Mucosa of rectum (tissue), 2 donors: Measurements from ENCODE around the gene TNS1.
A peak's percentile ranks its signal among the peaks of the same experiment; 100 is the strongest.

Experiments
- H3K27ac ChIP-seq, 2 donors: one replicate each; pipeline ENCODE4 v1.7.0; 2013; ENCODE audit warnings: inconsistent platforms in 2 of 2, low read depth in 2 of 2, low read length in 2 of 2
- H3K27me3 ChIP-seq, 2 donors: one replicate each; pipeline ENCODE4 v1.7.0; 2013; ENCODE audit warnings: low read length in 2 of 2; ENCODE audit not compliant: control insufficient read depth in 2 of 2, insufficient read depth in 2 of 2
- H3K36me3 ChIP-seq, 2 donors: one replicate each; pipeline ENCODE4 v1.7.0; 2013; ENCODE audit warnings: low read length in 2 of 2; ENCODE audit not compliant: control insufficient read depth in 2 of 2, insufficient read depth in 2 of 2
- H3K4me1 ChIP-seq, 2 donors: one replicate each; pipeline ENCODE4 v1.7.0; 2013; ENCODE audit warnings: low read length in 2 of 2, mild to moderate bottlenecking in 1 of 2; ENCODE audit not compliant: control insufficient read depth in 2 of 2, insufficient read depth in 2 of 2
- H3K4me3 ChIP-seq, 2 donors: one replicate each; pipeline ENCODE4 v1.7.0; 2013; ENCODE audit warnings: low read length in 2 of 2
- H3K9ac ChIP-seq, 2 donors: one replicate each; pipeline ENCODE4 v1.7.0; 2013; ENCODE audit warnings: low read length in 2 of 2, low read depth in 1 of 2, mild to moderate bottlenecking in 1 of 2
- H3K9me3 ChIP-seq, 2 donors: one replicate each; pipeline ENCODE4 v1.7.0; 2013; ENCODE audit warnings: low read length in 2 of 2; ENCODE audit not compliant: control insufficient read depth in 2 of 2
- donor health status: healthy.
- donor health status: Normal muscosa, but diverticular disease.

The TNS1 gene

GRCh38 chr2:217930761-217931563, 71.8 kb downstream of the TNS1 start:
- Histone ChIP-seq H3K27ac (peak overlapping the region; percentile 71), H3K36me3 (no peaks in the 10 kb centered on the region), H3K4me3 (no peak overlapping the region), H3K27me3 (no peaks in the 10 kb centered on the region), H3K4me1 (peaks cover 40 to 46% of the 10 kb centered on the region in 2 donors), H3K9me3 (no peaks in the 10 kb centered on the region), H3K9ac (peak overlapping the region in 1 of 2 donors; percentile 12)

GRCh38 chr2:217929757-217930707, 72.8 kb downstream of the TNS1 start:
- H3K27me3 ChIP-seq: no peaks in the 10 kb centered on the region
- no peaks in the 10 kb centered on the region for H3K9me3 ChIP-seq
- peaks cover 39 to 46% of the 10 kb centered on the region in 2 donors for H3K4me1 ChIP-seq
- no peak overlapping the region for H3K4me3 ChIP-seq
- peak overlapping the region in 1 of 2 donors; percentile 12 for H3K9ac ChIP-seq
- peak overlapping the region; percentile 71 for H3K27ac ChIP-seq
- no peaks in the 10 kb centered on the region for H3K36me3 ChIP-seq

- no peaks in the 10 kb centered on the region for H3K36me3 ChIP-seq
- no peak overlapping the region for H3K9ac ChIP-seq
- H3K4me3 ChIP-seq: no peak overlapping the region
- H3K9me3 ChIP-seq: no peaks in the 10 kb centered on the region
- H3K27ac ChIP-seq: peak overlapping the region; percentile 71 to 83
- H3K4me1 ChIP-seq: peaks cover 39 to 45% of the 10 kb centered on the region in 2 donors
- no peaks in the 10 kb centered on the region for H3K27me3 ChIP-seq
Measured at GRCh38 chr2:217929272-217929671, 73.5 kb downstream of the TNS1 start.

GRCh38 chr2:217928324-217929181, 74.2 kb downstream of the TNS1 start:
- H3K27me3 ChIP-seq: no peaks in the 10 kb centered on the region
- H3K9me3 ChIP-seq: no peaks in the 10 kb centered on the region
- H3K27ac ChIP-seq: peak overlapping the region; percentile 71 to 83
- H3K4me3 ChIP-seq: no peak overlapping the region
- peak overlapping the region in 1 of 2 donors; percentile 10 for H3K9ac ChIP-seq
- H3K36me3 ChIP-seq: no peaks in the 10 kb centered on the region
- peaks cover 33 to 37% of the 10 kb centered on the region in 2 donors for H3K4me1 ChIP-seq

- Histone ChIP-seq H3K9ac (no peak overlapping the region), H3K9me3 (no peaks in the 10 kb centered on the region), H3K4me3 (no peak overlapping the region), H3K36me3 (no peaks in the 10 kb centered on the region), H3K27ac (peak overlapping the region; percentile 71 to 83), H3K4me1 (peaks cover 26 to 30% of the 10 kb centered on the region in 2 donors), H3K27me3 (no peaks in the 10 kb centered on the region)
Measured at GRCh38 chr2:217927601-217928323, 75.0 kb downstream of the TNS1 start.

- no peak overlapping the region for H3K4me3 ChIP-seq
- peaks cover 25 to 28% of the 10 kb centered on the region in 2 donors for H3K4me1 ChIP-seq
- H3K27ac ChIP-seq: peak overlapping the region; percentile 71 to 83
- no peaks in the 10 kb centered on the region for H3K27me3 ChIP-seq
- no peaks in the 10 kb centered on the region for H3K9me3 ChIP-seq
- H3K9ac ChIP-seq: no peak overlapping the region
- H3K36me3 ChIP-seq: no peaks in the 10 kb centered on the region
Measured at GRCh38 chr2:217926801-217927200, 76.0 kb downstream of the TNS1 start.

- Histone ChIP-seq H3K9me3 (no peaks in the 10 kb centered on the region), H3K4me3 (no peak overlapping the region), H3K36me3 (no peaks in the 10 kb centered on the region), H3K9ac (peak overlapping the region in 1 of 2 donors; percentile 14), H3K27me3 (no peaks in the 10 kb centered on the region), H3K27ac (peak overlapping the region in 1 of 2 donors; percentile 67), H3K4me1 (peaks cover 22 to 25% of the 10 kb centered on the region in 2 donors)
Measured at GRCh38 chr2:217924346-217924901, 78.4 kb downstream of the TNS1 start.

GRCh38 chr2:217923007-217923686, 79.6 kb downstream of the TNS1 start:
- Histone ChIP-seq H3K9ac (no peak overlapping the region), H3K27ac (peak overlapping the region; percentile 53 to 67), H3K27me3 (no peaks in the 10 kb centered on the region), H3K4me3 (no peak overlapping the region), H3K36me3 (no peaks in the 10 kb centered on the region), H3K4me1 (peaks cover 16 to 19% of the 10 kb centered on the region in 2 donors), H3K9me3 (no peaks in the 10 kb centered on the region)
